HG03565 (cell line): ENCODE data around the gene HES4.

Experiments
- ATAC-seq: cut with Tn5 transposase; IDR thresholded peaks from one replicate; pipeline ENCODE4 v1.9.1; 2021; ENCODE audit warnings: mild to moderate bottlenecking, moderate library complexity; ENCODE audit not compliant: unreplicated experiment

The HES4 gene

DNA sequence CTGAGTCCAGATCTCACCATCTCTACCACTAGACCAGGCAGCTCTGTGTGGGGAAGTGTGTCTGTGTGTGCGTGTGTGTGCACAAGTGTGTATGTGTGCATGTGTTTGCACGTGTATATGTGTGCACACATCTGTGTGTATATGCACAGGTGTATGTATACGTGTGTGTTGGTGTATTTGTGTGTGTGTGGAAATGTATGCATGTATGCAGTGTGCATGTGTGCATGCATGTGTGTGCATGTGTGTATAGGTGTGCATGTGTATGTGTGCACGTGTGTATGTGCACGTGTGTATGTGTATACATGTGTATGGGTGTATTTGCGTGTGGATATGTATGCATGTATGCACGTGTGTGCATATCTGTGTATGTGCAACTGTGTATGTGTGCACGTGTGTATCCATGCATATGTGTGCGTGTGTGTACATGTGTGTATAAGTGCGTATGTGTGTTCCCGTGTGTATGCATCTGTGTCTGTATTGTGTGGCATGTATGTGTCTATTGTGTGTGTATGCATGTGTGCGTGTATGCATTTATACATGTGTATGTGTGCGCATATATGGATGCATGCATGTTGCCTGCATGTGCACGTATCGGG lies 30.5 kb downstream of the HES4 start:
- no peak for ATAC-seq

DNA sequence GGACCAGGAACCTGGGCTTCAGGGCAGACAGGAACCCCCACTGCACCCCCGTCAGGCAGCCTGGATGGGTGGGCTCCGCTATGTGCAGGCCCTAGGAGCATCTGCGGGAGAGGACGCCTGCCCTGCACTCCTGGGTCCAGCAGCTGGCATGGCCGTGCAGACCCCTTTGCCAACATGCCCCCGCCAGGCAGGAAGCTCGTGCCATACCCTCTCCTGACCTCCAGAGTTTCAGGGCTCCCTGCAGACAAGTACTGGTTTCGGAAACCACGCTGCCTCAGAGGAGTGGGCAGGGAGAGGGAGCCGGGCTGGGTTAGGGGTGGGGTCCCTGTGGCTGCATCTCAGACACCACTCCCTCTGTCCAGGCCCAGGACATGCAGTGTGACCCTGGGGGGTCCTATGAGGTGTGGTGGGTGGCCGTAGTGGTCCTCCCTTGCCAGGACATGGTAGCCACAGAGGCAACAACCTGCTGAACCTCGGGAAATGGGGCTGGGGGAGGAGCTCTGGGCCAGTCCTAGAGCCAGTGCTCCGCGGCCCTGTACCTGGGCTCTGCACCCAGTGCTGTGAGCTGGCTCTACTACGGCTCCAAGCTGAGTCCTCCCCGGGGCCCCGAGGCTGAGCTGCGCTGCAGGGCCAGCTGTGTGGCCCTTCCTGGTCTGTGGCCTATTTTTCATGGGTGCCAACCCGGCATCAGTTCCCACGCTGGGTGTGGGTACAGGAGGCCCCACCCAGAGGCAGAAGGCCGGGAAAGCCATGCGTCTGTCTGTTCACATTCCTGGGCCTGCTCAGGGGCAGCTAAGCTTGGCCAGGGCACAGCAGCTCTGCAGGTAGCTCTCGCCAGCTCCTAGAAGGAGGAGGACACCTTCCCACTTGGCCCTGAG lies 32.2 kb downstream of the HES4 start:
- no peak for ATAC-seq

DNA sequence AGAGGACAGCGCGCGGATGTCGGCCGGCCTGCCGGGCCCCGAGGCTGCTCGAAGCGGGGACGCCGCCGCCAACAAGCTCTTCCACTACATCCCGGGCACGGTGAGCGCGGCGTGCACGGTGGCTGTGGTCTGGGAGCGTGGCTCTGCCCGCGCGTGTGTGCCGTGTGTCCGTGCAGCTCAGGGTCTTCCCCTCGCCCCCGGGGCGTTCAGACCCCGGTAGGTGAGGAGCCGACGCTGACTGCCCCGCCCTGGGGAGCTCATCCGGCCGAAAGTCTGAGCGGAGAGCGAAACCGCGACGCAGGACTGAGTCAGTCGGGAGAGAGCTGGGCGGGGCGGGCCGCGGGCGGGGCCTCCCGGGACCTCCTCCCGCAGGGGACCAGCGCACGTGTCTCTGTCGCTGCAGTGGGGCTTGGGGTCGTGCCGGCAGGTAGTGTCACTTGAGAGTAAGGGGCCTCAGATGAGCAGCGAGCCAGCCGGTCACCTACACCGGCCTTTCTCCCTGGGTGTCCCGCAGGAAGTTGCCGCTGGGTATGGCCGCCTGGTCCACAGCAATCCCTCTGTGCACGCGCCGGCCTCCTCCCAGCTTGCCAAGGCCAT lies 33.1 kb downstream of the HES4 start:
- ATAC-seq = no peak

DNA sequence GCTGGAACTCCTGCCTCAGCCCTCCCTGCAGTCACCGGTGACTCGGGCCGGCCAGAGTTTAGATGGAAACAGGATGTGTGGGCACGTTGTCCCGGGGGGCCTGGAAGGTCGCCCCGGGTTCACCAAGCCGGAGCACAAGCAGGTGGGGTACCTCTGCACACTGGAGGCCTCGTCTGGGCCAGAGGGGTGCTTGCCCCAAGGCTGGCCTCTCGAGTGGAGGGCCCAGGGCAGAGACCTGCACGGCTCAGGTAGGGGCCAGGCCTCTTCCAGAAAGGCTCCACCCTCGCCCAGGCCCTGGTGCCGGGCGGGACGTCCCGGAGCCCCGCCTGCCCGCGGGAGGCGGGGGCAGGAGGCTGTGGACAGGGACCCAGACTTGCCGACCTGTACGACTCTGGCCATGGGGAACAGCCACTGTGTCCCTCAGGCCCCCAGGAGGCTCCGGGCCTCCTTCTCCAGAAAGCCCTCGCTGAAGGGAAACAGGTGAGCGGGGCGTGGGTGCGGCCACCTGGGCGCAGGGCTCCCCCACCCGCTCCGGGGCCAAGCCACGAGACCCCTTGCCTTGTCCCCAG lies 33.7 kb downstream of the HES4 start, which contains the start of gene PLEKHN1:
Gene PLEKHN1 (plus strand): TSS at position 348 of the 569 bp plus-strand sequence. CDS start 50 bp downstream, at position 398.
- ATAC-seq = no peak

DNA sequence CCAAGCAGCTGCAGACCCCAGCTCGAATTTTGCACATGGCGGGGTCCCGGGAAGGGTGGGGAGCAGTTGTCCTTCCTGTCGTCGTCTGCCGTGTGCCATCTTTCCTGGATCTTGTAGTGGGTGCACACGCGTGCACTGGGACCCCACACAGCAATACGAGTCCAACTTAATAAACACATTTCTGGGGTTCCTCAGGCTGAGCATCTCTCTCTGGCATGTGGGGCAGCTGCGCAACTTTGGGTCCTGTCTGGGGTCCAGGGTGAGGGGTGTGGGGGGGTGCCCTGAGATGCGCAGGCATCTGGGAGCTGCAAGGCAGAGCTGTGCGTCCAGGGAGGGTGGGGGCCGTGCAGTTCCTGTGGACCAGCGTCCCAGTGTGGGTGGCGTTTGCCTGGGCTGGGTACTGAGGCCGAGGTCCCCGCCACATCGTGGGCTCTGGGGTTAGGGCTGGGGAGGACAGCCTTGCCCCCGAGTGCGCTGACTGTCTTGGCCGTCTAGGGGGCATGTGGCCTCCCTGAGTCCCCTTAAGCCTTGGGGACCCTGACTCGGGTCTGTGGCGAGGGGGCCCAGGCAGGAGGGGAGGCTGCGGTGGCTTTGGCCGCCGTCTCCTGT lies 34.3 kb downstream of the HES4 start:
- no peak for ATAC-seq

DNA sequence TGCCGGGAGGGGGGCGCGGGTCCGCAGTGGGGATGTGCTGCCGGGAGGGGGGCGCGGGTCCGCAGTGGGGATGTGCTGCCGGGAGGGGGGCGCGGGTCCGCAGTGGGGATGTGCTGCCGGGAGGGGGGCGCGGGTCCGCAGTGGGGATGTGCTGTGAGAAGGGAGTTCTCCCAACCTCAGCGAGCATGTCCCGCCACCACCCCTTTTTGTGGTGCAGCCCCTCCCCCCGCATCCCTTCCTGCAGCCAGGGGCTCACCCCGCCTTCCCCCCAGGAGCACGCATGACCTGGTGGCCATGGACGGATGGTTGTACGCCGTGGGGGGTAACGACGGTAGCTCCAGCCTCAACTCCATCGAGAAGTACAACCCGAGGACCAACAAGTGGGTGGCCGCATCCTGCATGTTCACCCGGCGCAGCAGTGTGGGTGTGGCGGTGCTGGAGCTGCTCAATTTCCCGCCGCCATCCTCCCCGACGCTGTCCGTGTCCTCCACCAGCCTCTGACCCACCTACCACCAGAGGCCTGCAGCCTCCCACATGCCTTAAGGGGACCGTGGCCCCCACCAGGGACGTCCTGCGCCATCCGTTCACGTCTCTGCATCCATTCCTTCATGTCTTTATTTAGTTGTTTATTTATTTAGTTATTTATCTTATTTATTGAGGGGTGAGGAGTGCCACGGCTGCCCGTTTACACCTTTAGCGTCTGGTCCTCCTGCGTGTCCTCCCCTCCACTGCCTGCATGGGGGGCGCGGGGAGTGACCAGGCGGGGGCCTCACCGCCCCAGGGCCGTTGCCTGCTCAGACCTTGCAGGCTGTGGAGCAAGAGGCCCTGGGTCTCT lies 35.0 kb downstream of the HES4 start:
- ATAC-seq = no peak

DNA sequence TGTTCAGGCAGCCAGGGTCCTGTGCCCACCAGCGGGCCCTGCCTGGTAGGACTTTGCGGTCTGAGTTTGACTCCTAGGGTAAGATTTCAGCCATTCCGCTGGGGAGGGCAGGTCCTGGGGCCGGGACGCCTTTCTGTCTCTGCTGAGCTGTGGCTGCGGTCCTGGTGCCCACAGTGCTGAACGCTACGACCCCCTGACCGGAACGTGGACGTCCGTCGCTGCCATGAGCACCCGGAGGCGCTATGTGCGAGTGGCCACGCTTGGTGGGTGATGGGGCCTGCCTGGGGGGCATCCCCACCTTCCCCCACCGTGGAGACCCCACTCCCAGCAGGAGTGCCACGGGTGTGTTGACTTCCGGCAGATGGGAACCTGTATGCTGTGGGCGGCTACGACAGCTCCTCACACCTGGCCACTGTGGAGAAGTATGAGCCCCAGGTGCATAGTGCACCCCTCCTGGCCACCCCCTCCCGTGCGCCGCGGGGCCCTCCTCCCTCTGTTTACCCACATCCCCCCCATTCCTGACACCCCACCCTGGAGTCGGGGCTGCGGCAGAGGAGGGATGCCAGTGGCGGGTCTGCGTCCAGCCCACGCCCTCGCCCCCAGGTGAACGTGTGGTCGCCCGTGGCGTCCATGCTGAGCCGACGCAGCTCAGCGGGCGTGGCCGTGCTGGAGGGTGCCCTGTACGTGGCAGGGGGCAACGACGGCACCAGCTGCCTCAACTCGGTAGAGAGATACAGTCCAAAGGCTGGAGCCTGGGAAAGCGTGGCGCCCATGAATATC lies 36.0 kb downstream of the HES4 start:
- ATAC-seq = no peak

DNA sequence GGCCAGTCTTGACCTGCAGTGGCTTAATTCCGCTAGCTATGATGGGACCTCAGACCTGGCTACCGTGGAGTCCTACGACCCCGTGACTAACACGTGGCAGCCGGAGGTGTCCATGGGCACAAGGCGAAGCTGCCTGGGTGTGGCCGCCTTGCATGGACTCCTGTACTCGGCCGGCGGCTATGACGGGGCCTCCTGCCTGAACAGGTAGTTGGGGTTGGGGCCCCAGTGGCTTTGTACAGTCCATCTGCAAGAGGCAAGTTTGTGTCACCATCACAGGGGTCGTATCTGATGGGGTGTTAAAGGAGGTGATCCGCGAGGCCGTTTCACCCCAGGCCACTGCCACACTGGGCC lies 36.6 kb downstream of the HES4 start:
- ATAC-seq = no peak

DNA sequence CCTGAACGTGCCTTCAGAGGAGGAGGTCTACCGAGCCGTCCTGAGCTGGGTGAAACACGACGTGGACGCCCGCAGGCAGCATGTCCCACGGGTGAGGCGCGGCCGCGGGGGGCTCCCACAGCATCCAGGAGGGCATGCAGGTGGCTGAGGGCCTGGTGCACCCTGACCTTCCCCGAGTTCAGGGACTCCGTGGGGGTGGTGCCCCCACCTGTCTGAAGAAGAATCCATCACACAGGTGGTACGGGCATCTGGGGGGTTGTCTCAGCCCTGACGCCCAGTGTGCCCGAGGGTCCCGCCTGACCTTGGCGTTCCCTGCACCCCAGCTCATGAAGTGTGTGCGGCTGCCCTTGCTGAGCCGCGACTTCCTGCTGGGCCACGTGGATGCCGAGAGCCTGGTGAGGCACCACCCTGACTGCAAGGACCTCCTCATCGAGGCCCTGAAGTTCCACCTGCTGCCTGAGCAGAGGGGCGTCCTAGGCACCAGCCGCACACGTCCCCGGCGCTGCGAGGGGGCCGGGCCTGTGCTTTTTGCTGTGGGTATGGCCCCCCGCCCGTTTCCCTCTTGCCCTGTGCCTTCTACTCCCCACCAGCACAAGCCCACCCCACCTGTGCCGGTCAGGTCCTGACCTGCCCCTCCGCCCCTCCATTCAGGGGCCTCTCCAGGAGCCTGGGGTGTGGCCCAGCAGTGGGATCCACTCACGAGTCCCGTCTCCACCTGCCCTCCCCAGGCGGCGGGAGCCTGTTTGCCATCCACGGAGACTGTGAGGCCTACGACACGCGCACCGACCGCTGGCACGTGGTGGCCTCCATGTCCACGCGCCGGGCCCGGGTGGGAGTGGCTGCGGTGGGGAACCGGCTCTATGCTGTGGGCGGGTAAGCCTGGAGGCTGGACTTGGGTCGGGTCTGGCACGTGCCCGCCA lies 37.3 kb downstream of the HES4 start:
- ATAC-seq = no peak

DNA sequence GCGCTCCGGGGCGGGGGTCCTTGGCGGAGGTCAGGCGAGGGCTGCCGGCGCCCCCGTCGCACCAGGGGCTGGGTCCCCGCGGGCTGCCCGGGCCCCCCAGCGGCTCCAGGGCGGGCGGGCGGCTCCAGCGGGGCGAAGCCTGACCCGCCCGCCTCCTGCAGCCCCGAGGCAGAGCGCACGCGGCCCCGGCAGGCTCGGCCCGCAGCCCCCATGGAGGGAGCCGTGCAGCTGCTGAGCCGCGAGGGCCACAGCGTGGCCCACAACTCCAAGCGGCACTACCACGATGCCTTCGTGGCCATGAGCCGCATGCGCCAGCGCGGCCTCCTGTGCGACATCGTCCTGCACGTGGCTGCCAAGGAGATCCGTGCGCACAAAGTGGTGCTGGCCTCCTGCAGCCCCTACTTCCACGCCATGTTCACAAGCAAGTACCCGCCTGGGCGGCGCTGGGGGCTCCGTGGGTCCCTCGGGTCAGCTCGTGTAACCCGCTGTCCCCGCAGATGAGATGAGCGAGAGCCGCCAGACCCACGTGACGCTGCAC lies 38.7 kb downstream of the HES4 start:
- ATAC-seq = no peak

DNA sequence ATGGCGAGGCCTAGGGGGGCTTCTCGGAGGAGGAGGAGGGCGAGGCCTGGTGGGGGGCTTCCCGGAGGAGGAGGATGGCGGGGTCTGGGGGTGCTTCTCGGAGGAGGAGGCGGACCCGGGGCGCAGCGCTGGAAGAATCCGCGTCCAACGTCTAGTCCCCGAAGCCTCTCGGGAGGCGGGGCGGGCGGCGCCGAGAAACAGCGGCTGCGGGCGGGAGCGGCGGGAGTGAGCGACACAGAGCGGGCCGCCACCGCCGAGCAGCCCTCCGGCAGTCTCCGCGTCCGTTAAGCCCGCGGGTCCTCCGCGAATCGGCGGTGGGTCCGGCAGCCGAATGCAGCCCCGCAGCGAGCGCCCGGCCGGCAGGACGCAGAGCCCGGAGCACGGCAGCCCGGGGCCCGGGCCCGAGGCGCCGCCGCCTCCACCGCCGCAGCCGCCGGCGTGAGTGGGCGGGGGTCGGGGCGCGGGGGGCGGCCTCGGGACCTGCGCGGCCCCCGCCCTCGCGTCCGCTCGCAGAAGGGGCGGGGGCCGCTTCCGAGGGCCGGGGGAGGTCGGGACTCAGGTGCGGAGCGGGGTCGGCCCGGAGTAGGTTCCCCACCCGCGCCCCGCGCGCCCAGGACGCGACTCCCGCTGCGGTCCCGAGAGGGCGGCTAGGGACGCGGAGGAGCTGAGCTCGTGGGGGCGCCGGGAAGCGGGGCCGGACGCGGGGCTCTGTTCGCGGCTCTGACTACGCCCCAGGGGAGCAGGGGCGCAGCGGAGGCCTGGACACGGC lies 39.4 kb downstream of the HES4 start, which contains the start of gene KLHL17:
Gene KLHL17 (plus strand): TSS at position 222 of the 769 bp plus-strand sequence. CDS start 110 bp downstream, at position 332.
- ATAC-seq = no peak

DNA sequence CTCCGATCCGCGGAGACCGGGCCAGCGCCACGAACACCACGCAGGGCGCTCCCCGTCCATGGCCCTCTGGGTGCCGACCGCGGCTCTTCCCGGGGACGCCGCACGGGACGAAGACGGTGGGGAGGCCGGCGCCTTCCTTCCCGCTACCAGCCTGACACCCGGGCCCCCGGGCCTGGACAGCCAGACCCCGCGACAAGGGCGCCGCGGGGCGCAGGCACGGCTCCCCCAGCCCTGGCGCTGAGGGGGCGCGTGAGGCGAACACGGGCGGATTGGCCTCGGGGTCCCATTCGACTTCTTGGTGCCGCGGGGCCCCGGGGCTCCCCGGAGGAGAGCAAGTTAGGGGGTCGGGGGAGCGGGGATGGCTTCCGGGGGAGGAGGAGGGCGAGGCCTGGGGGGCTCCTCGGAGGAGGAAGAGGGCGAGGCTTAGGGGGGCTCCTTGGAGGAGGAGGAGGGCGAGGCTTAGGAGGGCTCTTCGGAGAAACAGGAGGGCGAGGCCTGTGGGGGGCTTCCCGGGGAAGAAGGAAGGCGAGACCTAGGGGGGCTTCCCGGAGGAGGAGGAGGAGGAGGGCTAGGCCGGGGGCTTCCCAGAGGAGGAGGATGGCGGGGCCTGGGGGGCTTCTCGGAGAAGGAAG lies 40.0 kb downstream of the HES4 start:
- no peak for ATAC-seq

DNA sequence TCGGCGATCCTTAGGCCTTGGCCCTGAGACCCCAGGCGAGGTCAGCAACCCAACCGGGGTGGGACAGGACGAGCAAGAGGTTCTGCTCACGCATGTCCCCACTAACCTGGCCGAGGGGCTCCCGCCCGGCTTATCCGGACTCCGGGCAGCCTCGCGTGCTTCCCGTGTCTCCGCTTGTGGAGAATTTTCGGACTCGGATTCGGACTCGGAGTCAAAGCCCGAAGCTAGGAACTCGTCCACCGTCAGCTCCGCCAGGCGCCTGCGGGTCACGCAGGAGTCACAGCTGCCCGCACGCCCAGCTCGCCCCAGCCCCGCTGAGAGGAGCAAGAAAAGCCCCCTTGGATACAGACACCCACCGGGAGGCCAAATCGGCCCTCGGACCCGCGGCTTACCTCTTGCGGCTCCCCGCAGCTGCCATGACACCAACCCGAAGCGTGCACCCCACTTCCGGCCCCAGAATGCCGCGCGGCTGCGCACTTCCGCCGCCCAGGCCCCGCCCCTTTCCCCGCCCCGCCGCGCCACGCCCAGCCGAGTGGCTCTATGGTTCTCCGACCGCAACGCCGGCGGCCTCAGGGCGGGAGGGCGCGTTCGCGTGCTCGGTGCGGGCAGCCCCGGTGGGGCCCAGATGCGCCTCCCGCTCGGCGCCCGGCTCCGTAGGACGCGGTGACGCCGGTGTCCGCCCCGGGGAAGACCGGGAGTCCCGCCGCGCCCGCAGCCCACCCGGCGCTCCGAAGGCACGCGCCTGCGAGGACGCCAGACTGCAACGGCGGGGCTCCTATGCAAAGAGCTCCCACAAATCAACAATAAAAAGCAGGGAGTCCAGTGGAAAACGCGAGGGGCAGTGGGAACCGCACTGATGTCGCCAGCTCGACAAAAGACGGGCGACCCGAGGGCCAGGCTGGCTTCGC lies 40.8 kb downstream of the HES4 start, which contains the start of gene NOC2L:
Gene NOC2L (minus strand): TSS at position 434 of the 908 bp plus-strand sequence. CDS start 16 bp downstream, at position 418.
- peak; percentile 63 for ATAC-seq

DNA sequence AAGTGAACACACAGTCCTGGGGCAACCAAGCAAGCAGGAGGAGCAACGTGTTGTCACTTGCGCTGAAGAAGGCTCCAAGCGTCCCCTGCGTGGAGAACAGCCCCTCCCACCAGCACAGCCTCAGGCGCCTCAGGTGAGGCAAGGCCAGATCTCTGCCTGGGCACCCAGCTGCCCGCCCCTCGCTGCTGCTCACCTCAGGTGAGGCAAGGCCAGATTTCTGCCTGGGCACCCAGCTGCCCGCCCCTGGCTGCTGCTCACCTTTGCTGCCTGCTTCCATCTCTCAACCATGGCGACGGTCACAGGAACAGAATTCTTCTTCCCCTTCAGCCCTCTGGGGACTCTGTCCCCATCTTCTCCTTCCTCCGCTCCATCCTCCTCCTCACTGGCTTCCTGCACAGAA lies 43.3 kb downstream of the HES4 start:
- no peak for ATAC-seq

DNA sequence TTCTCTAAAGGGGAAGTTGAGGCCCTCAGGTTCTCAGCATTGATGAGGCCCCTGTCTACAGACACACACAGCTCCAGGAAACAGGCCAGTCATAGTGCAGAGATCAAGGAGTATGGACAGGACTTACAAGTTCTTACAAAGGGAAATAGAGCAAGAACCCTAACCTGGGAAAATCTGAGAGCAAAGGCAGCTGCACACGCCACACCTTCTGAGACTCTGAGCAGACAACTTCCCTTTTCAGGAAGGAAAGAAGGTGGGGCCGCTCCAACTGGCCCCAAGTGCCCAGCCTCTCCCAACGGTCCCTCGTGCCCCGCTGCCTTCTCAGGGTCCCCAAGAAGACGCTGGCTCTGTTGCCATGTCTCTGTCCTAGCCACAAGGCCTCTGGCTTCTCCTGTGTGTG lies 44.4 kb downstream of the HES4 start:
- ATAC-seq = no peak

DNA sequence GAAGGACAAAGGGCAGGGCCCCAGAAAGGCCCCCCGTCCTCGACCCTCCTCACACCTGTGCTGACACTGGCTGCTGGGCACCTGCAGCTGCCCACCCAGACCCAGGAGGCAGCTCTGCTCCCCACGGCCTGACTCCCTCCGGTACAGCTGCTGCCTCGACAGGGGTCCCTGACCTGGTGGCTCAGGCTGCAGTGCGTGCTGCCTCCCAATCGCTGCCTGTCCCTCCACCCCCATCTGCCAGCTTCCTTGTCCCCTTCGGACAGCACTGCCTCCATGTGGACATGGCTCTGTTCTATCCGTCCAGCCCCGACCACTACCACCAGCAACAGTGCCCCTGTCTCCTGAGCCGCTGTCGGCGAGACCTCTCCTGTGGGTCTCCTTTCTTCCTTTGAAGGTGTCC lies 45.0 kb downstream of the HES4 start:
- no peak for ATAC-seq
